ENCODE results near the gene TCERG1.
"Not testable (repeated sequence)": the region's sequence is repeated elsewhere in the genome, so short reads cannot be mapped to it uniquely, and the experiment has no call there.

The TCERG1 gene

DNA sequence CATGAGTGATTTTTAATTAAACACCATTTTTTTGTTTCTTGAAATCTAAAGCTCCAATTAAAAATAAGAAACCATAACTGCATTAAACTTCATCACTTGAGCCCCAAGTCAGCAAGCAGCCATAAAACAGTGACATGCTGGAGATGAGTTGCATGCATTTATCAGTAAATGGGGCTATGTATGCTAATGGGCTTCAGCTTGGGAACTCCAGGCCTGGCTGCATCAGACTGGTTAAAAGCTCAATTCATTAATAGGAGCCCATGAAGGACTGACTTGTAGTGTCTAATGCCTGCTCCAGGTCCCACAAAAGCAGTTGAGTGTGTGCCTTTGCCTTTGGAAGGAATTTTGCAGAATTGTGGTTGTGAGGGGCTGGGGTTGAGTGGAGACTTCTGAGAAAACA lies 102.5 kb downstream of the TCERG1 start:
- H3K4me3 ChIP-seq (ENCODE audit: low read length), result no peak overlapping the region

DNA sequence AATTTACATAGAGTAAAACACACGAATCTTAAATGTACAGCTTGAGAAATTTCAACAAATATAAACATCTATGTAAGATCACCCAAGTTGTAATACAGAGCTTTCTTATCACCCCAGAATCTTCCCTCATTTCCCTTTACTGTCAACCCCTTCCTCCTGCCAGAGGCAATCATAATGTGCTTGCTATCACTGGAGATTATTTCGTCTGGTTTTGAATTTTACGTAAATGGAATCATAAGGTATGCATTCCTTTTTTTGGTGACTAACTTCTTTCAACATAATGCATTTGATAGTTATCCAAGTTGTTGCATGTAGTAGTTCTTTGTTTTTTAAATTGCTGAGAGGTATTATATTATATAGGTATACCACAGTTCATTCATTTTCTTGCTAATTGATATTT lies 106.3 kb downstream of the TCERG1 start:
- no peak overlapping the region for H3K4me3 ChIP-seq (ENCODE audit: low read length)
- no peak for TF ChIP-seq ZNF274 (IDR thresholded peaks at IDR 0.05; ENCODE audit: low read depth, low read length)

More for the DNA sequence above, 102.5 kb downstream of the TCERG1 start:
- no peak for TF ChIP-seq ZNF274 (IDR thresholded peaks at IDR 0.05; ENCODE audit: low read depth, low read length)

DNA sequence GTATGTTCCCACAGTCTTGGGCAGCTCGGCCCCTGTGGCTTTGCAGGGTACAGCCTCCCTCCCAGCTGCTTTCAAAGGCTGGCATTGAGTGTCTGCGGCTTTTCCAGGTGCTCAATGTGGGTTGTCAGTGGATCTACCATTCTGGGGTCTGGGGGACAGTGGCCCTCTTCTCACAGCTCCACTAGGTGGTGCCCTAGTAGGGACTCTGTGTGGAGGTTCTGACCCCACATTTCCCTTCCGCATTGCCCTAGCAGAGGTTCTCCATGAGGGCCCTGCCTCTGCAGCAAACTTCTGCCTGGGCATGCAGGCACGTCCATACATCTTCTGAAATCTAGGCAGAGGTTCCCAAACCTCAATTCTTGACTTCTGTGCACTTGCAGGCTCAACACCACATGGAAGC lies 109.8 kb downstream of the TCERG1 start:
- H3K4me3 ChIP-seq (ENCODE audit: low read length), result not testable (repeated sequence)

DNA sequence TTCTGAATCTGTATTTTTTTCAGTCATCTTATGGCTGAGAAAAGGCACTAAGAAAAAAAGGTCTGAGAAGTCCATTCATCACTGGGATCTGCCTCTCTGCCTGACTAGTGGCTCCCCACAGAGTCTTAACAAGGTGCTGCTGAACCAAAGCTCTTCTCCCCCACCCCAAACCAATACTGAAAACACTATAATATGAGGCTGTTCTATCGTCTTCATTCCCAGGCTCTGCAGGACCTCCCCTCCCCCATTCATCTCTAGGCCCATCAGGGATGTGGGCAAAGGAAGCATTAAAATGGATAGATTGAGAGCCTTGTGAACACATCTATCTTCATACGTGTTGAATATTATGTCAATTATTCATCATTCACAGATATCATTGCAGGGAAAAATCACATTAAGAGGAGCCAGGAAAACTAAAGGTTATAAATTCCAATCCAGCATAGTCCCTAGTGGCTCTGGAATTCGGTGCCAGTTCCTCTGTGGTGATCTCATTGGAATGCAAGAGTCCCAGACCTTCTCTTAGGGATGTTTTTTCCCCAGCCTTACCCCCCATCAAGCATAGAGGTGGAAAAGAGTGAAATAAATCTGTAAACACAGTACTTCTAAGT lies 113.2 kb downstream of the TCERG1 start:
- no peak for TF ChIP-seq ZNF274 (IDR thresholded peaks at IDR 0.05; ENCODE audit: low read depth, low read length)
- H3K4me3 ChIP-seq (ENCODE audit: low read length), result no peak overlapping the region

Measured in GM08714 (cell line).